ENCODE data around the gene CHRNB1. TPM values are rescaled to one million over a fixed set of nuclear protein-coding genes. Genes with fewer than 3 reads are reported as not detected.

Gene CHRNB1
- total and polyA plus RNA-seq, 2 of the 8 experiments (the other 6 are each of a cell fraction or from before 2014, with no cell fraction given), result 14.1 to 28.2 TPM

- 88% methylated on average over 4 of the region's 4 CpGs; no CpG with 5 or more reads in 1 of the 2 experiments for WGBS, 2 experiments (ENCODE audit: extremely low coverage in 1 of 2, insufficient coverage in 1 of 2, insufficient read length in 1 of 2, insufficient replicate concordance in 2 of 2, low coverage in 1 of 2, low lambda C conversion rate in 2 of 2, missing lambda C conversion rate in 1 of 2)
- no peak overlapping the region for H2BK12ac ChIP-seq (ENCODE audit: low read depth, low read length)
- H2BK5ac ChIP-seq (ENCODE audit: low read depth, low read length), result no peak overlapping the region
- H3K27ac ChIP-seq (ENCODE audit: low read depth, low read length), result no peak overlapping the region
- H3K79me2 ChIP-seq (ENCODE audit: control insufficient read depth in 1 of 2, insufficient read depth in 2 of 2, low read length in 2 of 2), result no peaks in the 10 kb centered on the region
- H3K18ac ChIP-seq (ENCODE audit: extremely low read depth, low read length), result no peak overlapping the region
- H3K56ac ChIP-seq (replicated peaks; ENCODE audit: insufficient read length, low read depth, low read length), result no peak overlapping the region
- ChIA-PET CTCF (ENCODE audit: partially characterized antibody) (interaction anchor here (0.6 to 1.3 kb wide), 5 partner anchors 9 to 264 kb away, joined by 3 to 6 read pairs (median 3); no protein-coding TSS in a partner anchor), POLR2A (ENCODE audit: partially characterized antibody) (interaction anchor here (0.8 to 2.6 kb wide), 6 partner anchors 9 to 160 kb away, joined by 3 to 13 read pairs (median 4); partner anchors contain the start of genes MPDU1, POLR2A and TMEM102)
- H2BK120ac ChIP-seq (replicated peaks; ENCODE audit: low read depth, low read length), result no peak overlapping the region
- H2AFZ ChIP-seq (ENCODE audit: low read length), result no peak overlapping the region
- DNase-seq (ENCODE audit: low read depth in 1 of 2, low spot score in 2 of 2), result no peak
- no peaks in the 10 kb centered on the region for H3K9me3 ChIP-seq (ENCODE audit: insufficient read depth in 2 of 2, low read depth in 1 of 2, low read length in 1 of 2)
- H2AK5ac ChIP-seq (ENCODE audit: low read depth, low read length), result no peak overlapping the region
- no peak overlapping the region for H3K4me2 ChIP-seq (ENCODE audit: insufficient read depth in 1 of 2, low read depth in 2 of 2, low read length in 2 of 2)
- H2BK15ac ChIP-seq (ENCODE audit: low read length), result 0 out of 2 replicates have a peak overlapping the region, but pooled peaks have one; percentile 61
- H4K5ac ChIP-seq (ENCODE audit: insufficient read length, low read depth, low read length), result no peak overlapping the region
- H3K14ac ChIP-seq (ENCODE audit: insufficient read length), result no peak overlapping the region
- H3K79me1 ChIP-seq (ENCODE audit: low read depth, low read length), result no peaks in the 10 kb centered on the region
- H3K4me3 ChIP-seq (ENCODE audit: extremely low read depth in 1 of 4, insufficient read depth in 2 of 4, low read depth in 3 of 4, low read length in 4 of 4), result no peak overlapping the region
- no peak overlapping the region for H3K4ac ChIP-seq (replicated peaks; ENCODE audit: insufficient read length, low read depth, low read length)
- H3K36me3 ChIP-seq (ENCODE audit: control insufficient read depth in 2 of 4, insufficient read depth in 4 of 4, low read length in 3 of 4), result no peaks in the 10 kb centered on the region; a peak in 1 of 8 replicates
- peaks cover 0 to 4% of the 10 kb centered on the region in 2 experiments for H4K20me1 ChIP-seq (replicated peaks in 1 of 2; ENCODE audit: control insufficient read depth in 1 of 2, insufficient read depth in 2 of 2, low read length in 2 of 2)
- no peak overlapping the region for H3K23ac ChIP-seq (ENCODE audit: insufficient read length)
- no peak for FAIRE-seq
- no peak overlapping the region for H4K8ac ChIP-seq (ENCODE audit: extremely low read depth, insufficient read depth, low read length)
- no peak overlapping the region for H3K9ac ChIP-seq (replicated peaks in 1 of 4; ENCODE audit: extremely low read depth in 1 of 4, low read depth in 3 of 4, low read length in 3 of 4)
- H3K27me3 ChIP-seq (replicated peaks in 1 of 4; ENCODE audit: control insufficient read depth in 3 of 4, extremely low read depth in 1 of 4, insufficient read depth in 3 of 4, low read length in 3 of 4), result no peaks in the 10 kb centered on the region; a peak in 1 of 7 replicates
- no peak for TF ChIP-seq CTBP2 (IDR thresholded peaks at IDR 0.05; ENCODE audit: borderline replicate concordance, insufficient read depth, insufficient read length, low read length)
- no peak for TF ChIP-seq SIRT6 (IDR thresholded peaks at IDR 0.05; ENCODE audit: low read length)
- TF ChIP-seq ZNF274 (IDR thresholded peaks at IDR 0.05; ENCODE audit: borderline replicate concordance, extremely low read depth, low read length), result no peak
- TF ChIP-seq TBP (IDR thresholded peaks at IDR 0.05; ENCODE audit: low read depth, low read length), result no peak
- TF ChIP-seq SRF (IDR thresholded peaks at IDR 0.05; ENCODE audit: low read depth, low read length), result no peak
- TF ChIP-seq TAF7 (optimal IDR thresholded peaks at IDR 0.05; ENCODE audit: borderline replicate concordance, low read depth, low read length), result no peak
- TF ChIP-seq SP1 (IDR thresholded peaks at IDR 0.05; ENCODE audit: low read depth, low read length), result no peak
- H2BK20ac ChIP-seq (ENCODE audit: low read length), result no peak overlapping the region
- H3K23me2 ChIP-seq (ENCODE audit: low read depth, low read length), result no peaks in the 10 kb centered on the region
- H3K4me1 ChIP-seq (replicated peaks in 1 of 4; ENCODE audit: control insufficient read depth in 3 of 4, insufficient read depth in 4 of 4, low read length in 3 of 4), result peaks cover 0 to 10% (median 2%) of the 10 kb centered on the region in 4 experiments; a peak in 3 of 7 replicates
- H4K91ac ChIP-seq (replicated peaks; ENCODE audit: insufficient read length, low read length), result no peak overlapping the region
These were observed 21.2 kb upstream of the CHRNB1 start for GRCh38 chr17:7423679-7424078.
